ENCODE data around the gene NTRK3.

Gene NTRK3

DNA sequence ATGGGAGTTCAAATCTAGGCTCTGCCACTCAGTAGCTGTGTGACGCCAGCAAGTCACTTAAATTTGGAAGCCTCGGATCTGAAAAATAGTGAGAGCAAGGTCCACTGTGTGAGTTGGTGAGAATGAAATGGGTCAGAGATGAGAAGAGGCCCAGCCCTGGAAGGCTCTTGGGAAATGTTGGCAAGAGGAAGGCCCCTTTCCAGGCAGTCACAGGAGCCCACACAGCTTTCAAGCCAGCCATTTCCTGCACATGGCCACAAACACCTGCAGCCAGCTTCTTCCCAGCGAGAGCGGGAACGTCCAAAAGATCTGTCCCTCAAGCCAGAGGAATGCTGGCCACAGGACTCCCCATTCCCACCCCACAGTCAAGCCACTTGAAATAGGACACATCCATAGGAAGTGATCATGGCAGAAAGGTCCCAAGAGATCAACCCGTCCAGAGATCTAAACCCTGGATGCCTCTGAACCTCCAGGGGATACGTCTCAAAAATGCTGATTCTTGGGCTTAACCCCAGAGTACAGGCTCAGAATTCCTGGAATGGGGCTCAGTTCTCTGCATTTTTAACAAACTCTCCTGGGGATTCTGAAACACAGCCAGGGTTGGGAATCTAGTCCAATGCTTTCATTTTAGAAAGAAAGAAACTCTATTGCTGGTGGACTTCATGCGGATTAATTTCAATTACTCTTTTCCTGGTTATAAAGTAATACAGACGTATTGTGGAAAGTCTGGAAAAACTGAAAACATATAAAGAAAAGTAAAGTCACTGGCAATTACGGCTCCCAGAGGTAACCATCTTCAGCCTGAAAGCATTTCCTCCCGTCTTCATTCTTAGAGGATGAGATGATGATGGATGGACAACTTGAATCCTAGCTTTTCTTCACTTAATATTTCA, 35.9 kb downstream of the NTRK3 start:
- TF ChIP-seq, protein P1, sequence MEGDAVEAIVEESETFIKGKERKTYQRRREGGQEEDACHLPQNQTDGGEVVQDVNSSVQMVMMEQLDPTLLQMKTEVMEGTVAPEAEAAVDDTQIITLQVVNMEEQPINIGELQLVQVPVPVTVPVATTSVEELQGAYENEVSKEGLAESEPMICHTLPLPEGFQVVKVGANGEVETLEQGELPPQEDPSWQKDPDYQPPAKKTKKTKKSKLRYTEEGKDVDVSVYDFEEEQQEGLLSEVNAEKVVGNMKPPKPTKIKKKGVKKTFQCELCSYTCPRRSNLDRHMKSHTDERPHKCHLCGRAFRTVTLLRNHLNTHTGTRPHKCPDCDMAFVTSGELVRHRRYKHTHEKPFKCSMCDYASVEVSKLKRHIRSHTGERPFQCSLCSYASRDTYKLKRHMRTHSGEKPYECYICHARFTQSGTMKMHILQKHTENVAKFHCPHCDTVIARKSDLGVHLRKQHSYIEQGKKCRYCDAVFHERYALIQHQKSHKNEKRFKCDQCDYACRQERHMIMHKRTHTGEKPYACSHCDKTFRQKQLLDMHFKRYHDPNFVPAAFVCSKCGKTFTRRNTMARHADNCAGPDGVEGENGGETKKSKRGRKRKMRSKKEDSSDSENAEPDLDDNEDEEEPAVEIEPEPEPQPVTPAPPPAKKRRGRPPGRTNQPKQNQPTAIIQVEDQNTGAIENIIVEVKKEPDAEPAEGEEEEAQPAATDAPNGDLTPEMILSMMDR (conservative IDR thresholded peaks at IDR 0.05; ENCODE audit: low read length): no peak
- DNase-seq (ENCODE audit: low read depth): no peak
- no peak overlapping the region for H3K4me3 ChIP-seq (ENCODE audit: low read length)

DNA sequence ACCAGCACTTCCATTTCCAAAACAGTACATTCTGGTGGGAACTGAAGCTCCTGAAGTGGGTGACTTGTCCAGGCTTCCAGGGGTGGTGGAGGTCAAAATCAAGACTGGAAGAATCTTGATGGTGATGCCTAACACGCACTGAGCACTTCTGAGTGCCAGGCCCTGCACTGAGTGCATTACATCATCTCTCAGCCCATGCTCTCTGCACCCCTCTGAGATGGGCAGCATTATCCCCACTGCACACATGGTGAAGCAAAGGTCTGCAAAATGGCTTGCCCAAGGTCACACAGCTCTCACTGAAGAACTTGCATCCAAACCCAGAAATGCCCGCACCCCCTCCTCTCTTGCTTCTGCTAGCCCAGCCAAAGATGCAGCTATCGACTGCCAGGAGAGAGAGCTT, 36.9 kb downstream of the NTRK3 start:
- TF ChIP-seq, protein P1 (conservative IDR thresholded peaks at IDR 0.05; ENCODE audit: low read length): no peak
- no peak overlapping the region for H3K4me3 ChIP-seq (ENCODE audit: low read length)
- DNase-seq (ENCODE audit: low read depth): no peak

DNA sequence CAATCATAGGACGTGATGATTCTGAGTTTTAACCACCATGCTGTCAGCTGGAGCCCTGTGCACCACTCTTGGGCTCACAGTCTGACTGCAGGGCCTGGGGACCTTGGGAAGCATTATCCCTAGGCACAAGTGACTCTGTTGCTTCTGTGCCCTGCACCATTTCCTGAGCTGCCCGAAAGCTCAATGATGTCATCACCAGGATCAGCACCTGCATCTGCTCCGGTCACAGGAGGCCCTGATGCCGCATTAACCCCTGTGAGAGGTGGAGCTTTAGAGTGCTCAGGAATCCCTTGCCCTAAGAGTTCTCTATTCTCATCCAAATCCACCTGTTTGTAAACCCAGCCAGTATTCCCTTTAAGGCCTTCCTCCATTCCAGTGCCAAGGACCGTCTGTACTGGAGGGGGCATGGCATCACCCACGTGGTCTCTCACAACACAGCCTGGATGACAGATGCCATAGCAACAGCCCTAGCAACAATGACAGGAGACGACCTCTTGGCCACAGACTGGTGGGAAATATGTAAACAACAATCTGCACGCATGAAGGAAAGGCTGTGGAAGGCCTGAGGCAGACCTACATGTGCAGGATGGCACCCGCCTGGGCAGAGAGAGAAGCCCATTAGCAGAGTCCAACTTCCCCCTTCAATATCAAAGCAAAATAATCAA, 37.9 kb downstream of the NTRK3 start:
- TF ChIP-seq, protein P1 (conservative IDR thresholded peaks at IDR 0.05; ENCODE audit: low read length): no peak
- peak; percentile 15 for DNase-seq (ENCODE audit: low read depth)
- H3K4me3 ChIP-seq (ENCODE audit: low read length): no peak overlapping the region

DNA sequence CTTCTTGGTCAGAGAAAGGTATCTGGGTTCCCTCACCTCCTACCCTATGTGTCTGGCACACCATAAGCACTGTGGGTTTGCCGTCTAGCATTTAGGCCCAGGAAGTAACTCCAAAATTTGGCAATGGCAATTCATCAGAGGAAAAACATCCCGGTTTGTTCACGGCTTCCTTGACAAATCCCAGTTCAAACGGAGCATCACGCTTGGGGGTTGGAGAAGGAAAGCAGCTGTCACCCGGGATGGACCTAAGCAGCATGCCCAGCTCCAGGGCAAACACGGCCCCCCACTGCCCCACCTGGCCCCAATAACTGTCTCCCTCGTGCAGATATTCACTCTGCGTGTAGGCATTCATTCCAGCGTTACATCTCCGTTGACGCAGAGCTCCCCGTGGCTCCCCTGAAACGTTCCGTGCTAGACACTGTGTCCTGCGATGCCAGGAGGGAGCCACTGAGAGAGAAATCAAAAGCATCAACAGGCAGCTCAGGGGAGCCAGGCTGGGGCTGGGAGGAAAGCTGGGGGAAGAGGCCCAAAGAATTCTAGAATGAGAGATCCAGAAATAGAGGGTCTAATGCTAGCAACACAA, 41.4 kb downstream of the NTRK3 start:
- TF ChIP-seq, protein P1 (conservative IDR thresholded peaks at IDR 0.05; ENCODE audit: low read length): no peak

DNA sequence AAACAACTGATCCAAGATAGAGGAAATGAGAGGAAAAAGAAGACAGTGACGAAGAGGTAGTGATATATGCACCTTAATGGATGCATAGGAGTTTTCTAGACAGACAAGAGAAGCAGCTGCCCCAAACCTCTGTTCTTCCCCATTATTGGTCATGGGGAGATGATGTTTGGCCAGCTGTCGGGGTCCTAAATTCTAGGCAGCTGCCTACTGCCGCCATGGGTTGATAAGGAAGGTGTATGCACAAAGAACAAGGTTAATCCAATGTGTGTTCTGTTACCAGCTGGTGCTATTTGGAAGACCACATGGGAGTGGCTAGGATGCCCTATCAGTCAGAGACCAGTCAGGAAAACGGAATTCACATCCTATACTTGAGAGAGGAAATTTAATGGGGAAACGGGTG, 47.4 kb downstream of the NTRK3 start:
- H3K4me3 ChIP-seq (ENCODE audit: low read length): no peak overlapping the region
- TF ChIP-seq, protein P1 (conservative IDR thresholded peaks at IDR 0.05; ENCODE audit: low read length): no peak
- DNase-seq (ENCODE audit: low read depth): no peak

More for the DNA sequence above, 41.4 kb downstream of the NTRK3 start:
- no peak for DNase-seq (ENCODE audit: low read depth)
- no peak overlapping the region for H3K4me3 ChIP-seq (ENCODE audit: low read length)

DNA sequence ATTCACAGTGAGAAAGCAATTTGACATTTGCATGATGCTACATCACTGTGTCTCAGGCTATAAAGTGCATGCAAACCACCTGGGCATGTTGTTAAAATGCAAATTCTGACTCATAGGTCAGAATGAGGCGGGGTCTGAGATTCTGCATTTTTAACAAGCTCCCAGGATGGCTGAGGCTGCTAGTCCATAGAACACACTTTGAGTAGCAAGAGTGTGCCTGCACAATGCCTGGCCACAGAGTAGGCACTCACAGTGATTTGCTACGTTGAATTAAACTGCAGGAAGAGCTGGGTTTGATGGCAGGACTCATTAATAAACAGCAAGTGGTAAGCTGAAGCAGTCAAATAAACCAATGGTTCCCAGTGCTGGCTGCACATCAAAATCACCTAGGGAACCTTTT, 48.1 kb downstream of the NTRK3 start:
- DNase-seq (ENCODE audit: low read depth): no peak
- H3K4me3 ChIP-seq (ENCODE audit: low read length): no peak overlapping the region
- TF ChIP-seq, protein P1 (conservative IDR thresholded peaks at IDR 0.05; ENCODE audit: low read length): no peak

Data from AG10803 (cell line).